Panc1 (cell line): ENCODE results near the gene URAD. TPM values are rescaled to one million over a fixed set of nuclear protein-coding genes. Genes with fewer than 3 reads are reported as not detected.

ENCODE experiments used
- ATAC-seq: fragments of 200-7000 bp; cut with Tn5 transposase; 2 replicates; pipeline ENCODE4 v1.9.1; 2020; ENCODE audit warnings: mild to moderate bottlenecking, moderate library complexity
- BruUV-seq: library from RNA; stranded (reverse); fragments of 400-500 nt; replicated peaks from 2 replicates; lab custom pipeline; 2021; lab: Mats Ljungman, UMichigan
- CTCF ChIA-PET: fragments of 300-600 bp; sonication (Branson Sonifier 250); formaldehyde crosslinking; loops from one replicate; lab custom pipeline; 2022; ENCODE audit warnings: antibody characterized with exemption; lab: Charles Lee
- POLR2A ChIA-PET: fragments of 300-600 bp; sonication (Branson Sonifier 250); formaldehyde crosslinking; loops from one replicate; lab custom pipeline; 2022; ENCODE audit warnings: antibody characterized with exemption; lab: Charles Lee
- DNase-seq: peaks from one replicate; pipeline ENCODE4 v3.0.0-alpha.2; 2010; ENCODE audit warnings: low read depth, low spot score
- H3K27ac ChIP-seq: 2 replicates; pipeline ENCODE4 v1.5.1; 2011; ENCODE audit warnings: mild to moderate bottlenecking, low read length, inconsistent platforms
- H3K27me3 ChIP-seq: fragments of 200-500 bp; sonication (Bioruptor generic); 2 replicates; pipeline ENCODE4 v1.6.0; 2014; ENCODE audit warnings: low read length, inconsistent platforms; ENCODE audit not compliant: control insufficient read depth, insufficient read depth
- H3K36me3 ChIP-seq: fragments of 200-500 bp; sonication (Bioruptor generic); 2 replicates; pipeline ENCODE4 v1.5.1; 2014; ENCODE audit warnings: inconsistent platforms, mild to moderate bottlenecking, low read length, moderate library complexity; ENCODE audit not compliant: control insufficient read depth, insufficient read depth
- H3K4me1 ChIP-seq: 2 replicates; pipeline ENCODE4 v1.5.1; 2011; ENCODE audit warnings: inconsistent platforms, mild to moderate bottlenecking, low read length, moderate library complexity; ENCODE audit not compliant: control insufficient read depth, insufficient read depth
- H3K4me3 ChIP-seq, 2 experiments: 2 replicates each; pipeline ENCODE4 v1.5.1; 2011 to 2012; ENCODE audit warnings: low read depth in 2 of 2, low read length in 2 of 2, mild to moderate bottlenecking in 2 of 2, inconsistent platforms in 1 of 2, moderate library complexity in 1 of 2
- H3K9me3 ChIP-seq: fragments of 200-500 bp; sonication (Bioruptor generic); 2 replicates; pipeline ENCODE4 v1.5.1; 2014; ENCODE audit warnings: low read depth, mild to moderate bottlenecking, inconsistent platforms, low read length, moderate library complexity; ENCODE audit not compliant: control insufficient read depth, insufficient read depth
- CTCF ChIP-seq: fragments of 450-650 bp; IDR thresholded peaks from 2 replicates; pipeline ENCODE4 v1.5.1; 2017; ENCODE audit warnings: mild to moderate bottlenecking
- POLR2AphosphoS5 ChIP-seq: IDR thresholded peaks from 2 replicates; pipeline ENCODE4 v1.6.1; 2012; ENCODE audit warnings: mild to moderate bottlenecking, low read depth, low read length, moderate library complexity
- REST ChIP-seq, 2 experiments: IDR thresholded peaks; 2 replicates each; pipeline ENCODE4 v1.6.1; 2011 to 2012; ENCODE audit warnings: low read depth in 2 of 2, control low read depth in 1 of 2, low read length in 1 of 2, mild to moderate bottlenecking in 1 of 2, moderate library complexity in 1 of 2; ENCODE audit not compliant: insufficient read depth in 1 of 2
- SIN3A ChIP-seq: IDR thresholded peaks from 2 replicates; pipeline ENCODE4 v1.6.1; 2012; ENCODE audit warnings: low read depth, mild to moderate bottlenecking, low read length, moderate library complexity, borderline replicate concordance; ENCODE audit not compliant: insufficient read depth
- TCF7L2 ChIP-seq: IDR thresholded peaks from 2 replicates; pipeline ENCODE4 v1.6.1; 2011; ENCODE audit warnings: mild to moderate bottlenecking, low read depth, low read length, inconsistent platforms
- in situ Hi-C: cut with HindIII; loops from 2 replicates; pipeline ENCODE4 v1.10.0; 2016; ENCODE audit warnings: low sequenced_read_pairs, low pct_unique_long_range_greater_than_20kb
- intact Hi-C: fragments of 100-400 bp; cut with micrococcal nuclease; formaldehyde crosslinking; loops from one replicate; pipeline ENCODE4 v1.10.0; 2022; ENCODE audit not compliant: unreplicated experiment
- total RNA-seq: library from RNA; stranded (reverse); gene quantifications from one replicate; pipeline ENCODE4 v1.2.1, GENCODE V29; 2021; ENCODE audit not compliant: unreplicated experiment

The URAD gene
- total RNA-seq, 1 experiment from 2014 or later, result not detected

GRCh38 chr13:28026508-28026907 is 38.0 kb upstream of the URAD start:
- BruUV-seq, result no TSS peak
- intact Hi-C loops, result no loop called here
- Histone ChIP-seq H3K9me3 (no peaks in the 10 kb centered on the region), H3K4me1 (no peaks in the 10 kb centered on the region), H3K36me3 (no peaks in the 10 kb centered on the region), H3K4me3 (no peak overlapping the region), H3K27me3 (no peaks in the 10 kb centered on the region), H3K27ac (no peak overlapping the region)
- no peak for DNase-seq
- ChIA-PET POLR2A (no interaction called here), CTCF (no interaction called here)
- no peak for ATAC-seq
- in situ Hi-C loops, result no loop called here
- TF ChIP-seq TCF7L2 (no peak), POLR2AphosphoS5 (no peak), SIN3A (no peak), REST (IDR thresholded peaks at IDR 0.05; ENCODE audit: insufficient read depth in 1 of 2, low read depth in 2 of 2, low read length in 1 of 2) (no peak), CTCF (no peak)

- DNase-seq, result no peak
- peak; percentile 12; the same call in 1 of the 2 replicates for ATAC-seq
- Histone ChIP-seq H3K36me3 (no peaks in the 10 kb centered on the region), H3K27ac (no peak overlapping the region), H3K4me3 (no peak overlapping the region), H3K9me3 (no peaks in the 10 kb centered on the region), H3K27me3 (no peaks in the 10 kb centered on the region), H3K4me1 (no peaks in the 10 kb centered on the region)
- in situ Hi-C loops (no loop called here), intact Hi-C loops (no loop called here)
- CTCF ChIA-PET, result interaction anchor here (0.7 kb wide), 1 partner anchor 193 kb away, joined by 4 read pairs; no protein-coding TSS in a partner anchor
- BruUV-seq, result no TSS peak
- POLR2A ChIA-PET, result no interaction called here
- TF ChIP-seq POLR2AphosphoS5 (no peak), SIN3A (no peak), CTCF (no peak), REST (IDR thresholded peaks at IDR 0.05; ENCODE audit: insufficient read depth in 1 of 2, low read depth in 2 of 2, low read length in 1 of 2) (no peak), TCF7L2 (no peak)
Measured at GRCh38 chr13:28022848-28023518, 34.5 kb upstream of the URAD start.
